NCI-H1694 treated with DMSO at 0.1 percent for 48 hours (cell line): Measurements from ENCODE around the gene COL4A1.

ENCODE experiments used
- DNase-seq: peaks from one replicate; lab custom pipeline; 2025; lab: John Stamatoyannopoulos, UW

The COL4A1 gene

GRCh38 chr13:110161112-110161882 is 145.7 kb downstream of the COL4A1 start:
- DNase-seq = no peak

DNA sequence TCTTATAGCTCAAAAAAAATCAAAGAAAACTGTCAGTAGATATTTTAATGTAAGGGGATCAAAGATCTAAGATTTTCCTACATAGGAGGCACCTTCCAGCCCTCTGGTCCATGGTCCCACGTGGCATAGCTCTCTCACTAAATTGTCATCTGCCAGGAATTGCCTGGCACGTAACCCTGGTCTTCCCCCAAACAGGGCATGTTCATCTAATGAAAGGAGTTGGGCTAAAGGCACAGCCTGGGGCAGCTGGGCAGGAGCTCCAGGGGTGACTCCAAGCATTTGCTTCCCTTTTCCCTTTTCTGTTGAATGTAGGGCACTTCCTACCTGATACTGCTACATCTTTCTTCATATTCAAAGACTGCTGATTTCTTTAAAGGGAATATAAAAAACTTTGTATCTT is 148.7 kb downstream of the COL4A1 start:
- no peak for DNase-seq

GRCh38 chr13:110157718-110158117 is 149.2 kb downstream of the COL4A1 start:
- no peak for DNase-seq

GRCh38 chr13:110156301-110157049 is 150.5 kb downstream of the COL4A1 start:
- DNase-seq = no peak

GRCh38 chr13:110155072-110155471 is 151.9 kb downstream of the COL4A1 start:
- DNase-seq = no peak

- DNase-seq = no peak
These were observed 152.5 kb downstream of the COL4A1 start for GRCh38 chr13:110154410-110154933.

- no peak for DNase-seq
These were observed 154.6 kb downstream of the COL4A1 start for GRCh38 chr13:110152351-110152750.

GRCh38 chr13:110151462-110151861 is 155.5 kb downstream of the COL4A1 start:
- DNase-seq = no peak

DNA sequence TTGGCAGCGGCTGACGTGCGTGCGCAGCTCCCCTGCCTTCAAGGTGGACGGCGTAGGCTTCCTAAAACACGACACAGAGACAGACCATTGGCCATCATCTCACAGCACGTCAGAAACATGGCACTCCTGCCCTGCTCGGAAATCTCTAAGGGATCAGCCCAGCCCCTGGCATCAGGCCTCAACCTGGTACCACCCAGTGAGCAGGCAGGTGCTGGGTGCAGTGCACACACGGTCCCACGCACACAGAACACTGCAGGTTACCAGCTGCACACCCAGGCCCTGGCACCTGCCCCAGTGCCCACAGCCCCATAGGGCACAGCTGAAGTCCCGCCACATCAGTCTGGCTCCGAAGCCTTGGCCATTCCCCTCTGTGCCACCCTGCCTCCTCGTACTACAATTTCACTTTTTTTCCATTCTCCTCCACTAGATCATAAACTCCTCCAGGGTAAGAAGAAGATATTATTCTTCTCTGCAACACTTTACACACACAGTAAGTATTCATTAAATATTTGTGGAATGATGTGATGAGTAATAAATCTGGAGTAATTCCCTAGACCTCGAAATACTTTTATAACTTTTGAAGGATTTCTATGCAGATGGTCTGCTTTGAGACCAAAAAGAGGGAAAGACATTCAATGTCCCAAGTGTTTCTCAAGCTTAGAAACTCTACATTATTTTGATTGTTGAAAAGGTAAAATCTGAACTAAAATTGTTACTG is 156.4 kb downstream of the COL4A1 start:
- no peak for DNase-seq

DNA sequence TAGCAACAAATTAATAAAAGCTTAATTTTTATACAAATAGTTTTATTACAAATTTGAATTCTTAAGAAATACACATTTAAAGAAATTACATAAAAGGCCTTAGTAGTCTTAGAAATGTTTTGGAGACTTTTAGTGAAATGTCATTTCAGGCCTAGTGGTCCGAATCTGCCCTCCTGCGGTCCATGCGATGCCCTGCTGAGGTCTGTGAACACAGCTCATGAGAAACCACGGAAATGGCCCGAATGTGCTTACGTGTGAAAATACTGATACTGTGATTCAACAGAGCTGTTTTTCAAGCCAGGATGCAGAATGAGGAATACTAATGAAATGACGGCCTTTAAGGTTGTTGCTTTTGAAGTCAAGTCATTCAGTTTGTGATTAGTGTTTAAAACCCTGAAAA is 157.9 kb downstream of the COL4A1 start:
- no peak for DNase-seq

GRCh38 chr13:110140099-110140498 is 166.9 kb downstream of the COL4A1 start:
- no peak for DNase-seq

DNA sequence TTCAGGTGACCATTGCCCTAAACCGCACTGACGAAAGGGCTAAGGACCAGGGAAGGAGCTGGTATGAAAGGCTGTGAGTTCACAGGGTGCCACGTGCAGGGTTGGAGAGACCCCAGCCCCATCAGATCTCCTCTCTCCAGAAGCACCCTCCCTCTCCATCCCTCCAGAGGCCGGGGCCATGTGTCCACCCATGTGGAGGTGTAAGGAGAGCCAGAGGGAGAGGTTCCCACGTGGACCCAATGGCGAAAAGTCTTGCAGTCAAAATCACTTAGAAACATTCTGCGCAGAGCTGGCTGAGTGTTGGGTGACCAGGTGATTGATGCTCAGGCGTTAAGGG is 168.3 kb downstream of the COL4A1 start:
- DNase-seq = no peak

DNA sequence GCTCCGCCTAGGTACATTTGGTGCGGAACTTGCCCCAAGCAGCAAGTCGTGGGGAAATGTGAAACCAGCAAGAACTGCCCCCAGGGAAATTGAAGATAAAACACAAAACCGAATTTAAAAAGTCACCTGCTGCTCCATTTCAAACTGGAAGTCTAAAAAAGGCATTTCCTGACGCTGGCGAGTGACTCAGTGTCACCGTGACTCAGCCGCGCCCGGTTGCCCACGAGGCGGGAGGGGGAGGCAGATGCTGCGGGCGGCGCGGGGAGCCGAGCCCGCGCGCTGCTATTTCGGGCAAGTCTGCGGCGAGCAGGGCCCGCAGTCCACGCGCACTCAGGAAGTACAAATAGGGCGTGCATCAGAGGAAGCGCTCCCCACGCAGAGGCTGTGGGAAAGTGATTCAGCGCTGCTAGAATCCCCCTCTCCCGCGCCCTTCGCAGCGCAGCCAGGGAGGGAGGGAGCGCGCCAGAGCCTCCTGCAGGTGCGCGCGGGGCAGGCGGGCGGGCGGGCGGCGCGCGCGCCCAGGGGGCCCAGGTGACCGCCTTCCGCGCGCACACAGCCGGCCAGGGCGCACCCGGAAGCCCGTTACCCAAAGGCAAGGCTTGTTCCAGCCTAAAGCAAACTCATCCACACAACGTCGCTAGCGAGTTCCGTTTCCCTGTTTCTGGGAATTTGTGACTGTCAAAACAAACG is 168.8 kb downstream of the COL4A1 start:
- no peak for DNase-seq

DNA sequence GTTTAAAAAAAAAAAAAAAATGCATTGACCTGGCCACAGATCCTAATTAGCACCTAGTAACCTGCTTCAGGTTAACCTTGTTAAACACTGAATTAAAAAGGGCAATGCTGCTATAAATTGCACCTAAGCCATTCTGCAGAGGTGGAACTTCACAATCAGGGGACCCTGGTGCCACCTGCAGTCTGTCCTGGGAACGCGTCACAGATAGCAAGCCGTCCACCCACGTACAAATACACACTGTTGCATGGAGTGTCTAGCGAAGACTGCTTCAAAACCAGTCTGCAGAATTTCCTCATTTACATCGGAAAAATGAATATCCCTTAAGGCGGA is 169.3 kb downstream of the COL4A1 start:
- no peak for DNase-seq

GRCh38 chr13:110136660-110137585 is 170.0 kb downstream of the COL4A1 start:
- no peak for DNase-seq

- no peak for DNase-seq
These were observed 170.9 kb downstream of the COL4A1 start for GRCh38 chr13:110135977-110136597.

DNA sequence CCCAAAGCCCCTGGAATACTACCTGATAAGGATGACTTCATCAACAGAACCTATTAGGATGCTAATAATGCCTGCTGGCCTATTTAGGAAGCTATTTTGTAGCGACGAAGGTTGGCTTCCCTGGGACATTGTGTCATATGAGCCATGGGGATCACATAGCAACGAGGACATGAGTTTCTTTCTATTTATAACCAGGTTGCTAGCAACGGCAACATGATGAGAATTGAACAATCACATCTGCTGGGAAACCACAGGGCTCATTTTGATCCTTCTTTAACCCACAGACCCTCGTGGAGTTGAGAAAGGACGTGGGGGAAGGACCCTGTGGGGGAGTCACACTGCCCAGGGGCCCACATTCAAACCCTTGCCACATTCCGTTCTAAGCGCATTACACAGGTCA is 172.2 kb downstream of the COL4A1 start:
- DNase-seq = no peak

- no peak for DNase-seq
These were observed 173.3 kb downstream of the COL4A1 start for GRCh38 chr13:110133425-110134235.

GRCh38 chr13:110132225-110132982 is 174.6 kb downstream of the COL4A1 start:
- DNase-seq = no peak
